Neural crest cell (in vitro differentiated cells): ENCODE data around the gene STAU1. TPM values are rescaled to one million over a fixed set of nuclear protein-coding genes. Genes with fewer than 3 reads are reported as not detected.
"Not testable (repeated sequence)": the region's sequence is repeated elsewhere in the genome, so short reads cannot be mapped to it uniquely, and the experiment has no call there.

Experiments
- DNase-seq: peaks from one replicate; pipeline ENCODE4 v3.0.0; 2021; ENCODE audit warnings: low read depth, mixed read lengths, low spot score
- H3K27ac Mint-ChIP-seq: one replicate; pipeline ENCODE4 v1.8.0; 2021; ENCODE audit warnings: mild to moderate bottlenecking, mixed read lengths; ENCODE audit not compliant: unreplicated experiment
- H3K27me3 Mint-ChIP-seq: 2 replicates; pipeline ENCODE4 v1.8.0; 2021; ENCODE audit warnings: low read depth, mild to moderate bottlenecking, mixed read lengths
- H3K36me3 Mint-ChIP-seq: 2 replicates; pipeline ENCODE4 v1.8.0; 2021; ENCODE audit warnings: low read depth, mild to moderate bottlenecking, mixed read lengths
- H3K4me1 Mint-ChIP-seq: 2 replicates; pipeline ENCODE4 v1.8.0; 2021; ENCODE audit warnings: mixed read lengths
- H3K4me3 Mint-ChIP-seq: one replicate; pipeline ENCODE4 v1.8.0; 2021; ENCODE audit warnings: mild to moderate bottlenecking, mixed read lengths
- H3K9me3 Mint-ChIP-seq: 2 replicates; pipeline ENCODE4 v1.8.0; 2021; ENCODE audit warnings: mixed read lengths
- CTCF ChIP-seq: fragments of 200-600 bp; sonication (generic); conservative IDR thresholded peaks from 2 replicates; pipeline ENCODE4 v1.5.0; 2021; ENCODE audit warnings: antibody characterized with exemption, mild to moderate bottlenecking
- total RNA-seq: library from RNA; stranded (reverse); gene quantifications from 2 replicates; pipeline ENCODE4 v1.2.1, GENCODE V29; 2021

Gene STAU1
- total RNA-seq, 1 donor from 2014 or later, result 102 TPM

GRCh38 chr20:49186535-49187329 lies 1.4 kb downstream of the STAU1 start:
- DNase-seq, result no peak
- Mint-ChIP-seq H3K27ac (peak overlapping the region; percentile 85), H3K4me1 (peaks cover 50% of the 10 kb centered on the region), H3K9me3 (no peaks in the 10 kb centered on the region), H3K27me3 (peaks cover 2% of the 10 kb centered on the region), H3K4me3 (peak overlapping the region; percentile 91), H3K36me3 (no peaks in the 10 kb centered on the region)
- no peak for TF ChIP-seq CTCF

- Mint-ChIP-seq H3K4me3 (peak overlapping the region; percentile 83), H3K36me3 (no peaks in the 10 kb centered on the region), H3K9me3 (no peaks in the 10 kb centered on the region), H3K27me3 (peaks cover 2% of the 10 kb centered on the region), H3K27ac (no peak overlapping the region), H3K4me1 (peaks cover 60% of the 10 kb centered on the region)
- DNase-seq, result no peak
- no peak for TF ChIP-seq CTCF
Observed at GRCh38 chr20:49185071-49185761, 2.9 kb downstream of the STAU1 start.

- Mint-ChIP-seq H3K4me1 (peaks cover 65% of the 10 kb centered on the region), H3K27me3 (no peaks in the 10 kb centered on the region), H3K9me3 (no peaks in the 10 kb centered on the region), H3K4me3 (peak overlapping the region; percentile 83), H3K27ac (no peak overlapping the region), H3K36me3 (no peaks in the 10 kb centered on the region)
- DNase-seq, result no peak
- TF ChIP-seq CTCF, result no peak
Observed at GRCh38 chr20:49184691-49185070, 3.5 kb downstream of the STAU1 start.

- not testable (repeated sequence) for H3K27me3 Mint-ChIP-seq, H3K9me3 Mint-ChIP-seq, H3K27ac Mint-ChIP-seq, DNase-seq, H3K36me3 Mint-ChIP-seq
- Mint-ChIP-seq H3K4me3 (peak overlapping the region; percentile 66), H3K4me1 (peaks cover 70% of the 10 kb centered on the region)
Observed at GRCh38 chr20:49184084-49184501, 4.0 kb downstream of the STAU1 start.

GRCh38 chr20:49183444-49183843 lies 4.7 kb downstream of the STAU1 start:
- Mint-ChIP-seq H3K27me3 (no peaks in the 10 kb centered on the region), H3K4me1 (peaks cover 70% of the 10 kb centered on the region), H3K9me3 (no peaks in the 10 kb centered on the region), H3K27ac (no peak overlapping the region), H3K4me3 (peak overlapping the region; percentile 64), H3K36me3 (no peaks in the 10 kb centered on the region)
- TF ChIP-seq CTCF, result no peak
- no peak for DNase-seq

- Mint-ChIP-seq H3K27ac (no peak overlapping the region), H3K4me3 (no peak overlapping the region), H3K9me3 (no peaks in the 10 kb centered on the region), H3K27me3 (no peaks in the 10 kb centered on the region), H3K36me3 (peaks cover 3% of the 10 kb centered on the region), H3K4me1 (peaks cover 58% of the 10 kb centered on the region)
- no peak for DNase-seq
- TF ChIP-seq CTCF, result no peak
Observed at GRCh38 chr20:49181265-49181877, 6.8 kb downstream of the STAU1 start.
